ENCODE data around the gene KRT17.

DNA sequence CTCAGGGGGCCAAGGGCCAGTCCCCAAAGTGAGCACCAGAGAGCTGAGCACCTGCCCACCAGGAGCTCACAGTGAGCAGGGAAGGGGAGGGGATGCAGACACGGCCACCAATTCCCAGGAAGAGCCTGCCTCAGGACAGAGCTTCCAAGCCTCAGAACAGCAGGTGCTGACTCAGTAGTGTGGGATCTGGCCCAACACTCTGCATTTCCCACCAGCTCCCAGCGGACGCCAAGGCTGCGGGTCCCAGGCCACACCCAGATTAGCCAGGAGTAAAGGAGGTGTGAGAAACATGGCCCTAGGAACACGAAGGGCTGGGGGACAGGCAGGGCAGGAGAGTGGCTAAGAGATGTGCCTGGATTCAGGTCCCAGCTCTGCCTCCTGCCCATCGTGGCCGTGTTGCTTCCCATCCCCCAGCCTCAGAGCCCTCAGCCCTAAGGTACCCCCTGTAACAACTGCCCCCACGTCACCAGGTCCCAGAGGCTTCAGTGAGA lies 35.9 kb upstream of the KRT17 start:
- TF ChIP-seq CTCF (IDR thresholded peaks at IDR 0.05) (no peak), EZH2phosphoT487 (IDR thresholded peaks at IDR 0.05) (no peak)

Measured in neural progenitor cell (in vitro differentiated cells).